D721Med (cell line): ENCODE data around the gene FBXW11.

ENCODE experiments used
- DNase-seq: peaks from one replicate; pipeline ENCODE4 v3.0.0; 2011; ENCODE audit warnings: low spot score; ENCODE audit not compliant: insufficient read length
- FAIRE-seq: peaks from 2 replicates; lab custom pipeline; 2011; peaks lifted over from hg19 to GRCh38; lab: Jason Lieb, UNC
- TF ChIP-seq, protein P1 (sequence below): IDR thresholded peaks from 2 replicates; pipeline ENCODE4 v1.5.1; 2012; ENCODE audit warnings: mild to moderate bottlenecking, control low read depth; ENCODE audit not compliant: insufficient read depth; ENCODE audit errors: missing control alignments

FBXW11 gene

DNA sequence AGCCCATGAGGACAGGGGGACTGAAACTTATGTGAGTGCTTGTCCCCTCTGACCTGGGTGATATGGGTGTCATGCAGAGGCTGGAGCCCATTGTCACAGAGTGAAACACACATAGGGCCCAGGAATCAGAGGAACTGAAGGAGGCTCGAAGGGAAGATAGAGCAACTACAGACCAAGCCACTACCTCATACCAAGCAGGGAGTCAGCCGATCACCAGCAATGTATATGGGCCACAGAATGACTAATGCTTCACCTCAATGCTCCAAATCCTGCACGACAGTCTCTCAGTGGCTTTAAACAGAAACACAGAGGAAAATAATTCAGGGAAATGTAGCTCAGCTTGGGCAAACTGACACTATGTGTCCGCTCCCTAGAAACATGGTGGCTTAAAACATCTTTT lies 8.9 kb upstream of the FBXW11 start:
- TF ChIP-seq, protein P1, sequence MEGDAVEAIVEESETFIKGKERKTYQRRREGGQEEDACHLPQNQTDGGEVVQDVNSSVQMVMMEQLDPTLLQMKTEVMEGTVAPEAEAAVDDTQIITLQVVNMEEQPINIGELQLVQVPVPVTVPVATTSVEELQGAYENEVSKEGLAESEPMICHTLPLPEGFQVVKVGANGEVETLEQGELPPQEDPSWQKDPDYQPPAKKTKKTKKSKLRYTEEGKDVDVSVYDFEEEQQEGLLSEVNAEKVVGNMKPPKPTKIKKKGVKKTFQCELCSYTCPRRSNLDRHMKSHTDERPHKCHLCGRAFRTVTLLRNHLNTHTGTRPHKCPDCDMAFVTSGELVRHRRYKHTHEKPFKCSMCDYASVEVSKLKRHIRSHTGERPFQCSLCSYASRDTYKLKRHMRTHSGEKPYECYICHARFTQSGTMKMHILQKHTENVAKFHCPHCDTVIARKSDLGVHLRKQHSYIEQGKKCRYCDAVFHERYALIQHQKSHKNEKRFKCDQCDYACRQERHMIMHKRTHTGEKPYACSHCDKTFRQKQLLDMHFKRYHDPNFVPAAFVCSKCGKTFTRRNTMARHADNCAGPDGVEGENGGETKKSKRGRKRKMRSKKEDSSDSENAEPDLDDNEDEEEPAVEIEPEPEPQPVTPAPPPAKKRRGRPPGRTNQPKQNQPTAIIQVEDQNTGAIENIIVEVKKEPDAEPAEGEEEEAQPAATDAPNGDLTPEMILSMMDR = no peak
- FAIRE-seq = no peak

DNA sequence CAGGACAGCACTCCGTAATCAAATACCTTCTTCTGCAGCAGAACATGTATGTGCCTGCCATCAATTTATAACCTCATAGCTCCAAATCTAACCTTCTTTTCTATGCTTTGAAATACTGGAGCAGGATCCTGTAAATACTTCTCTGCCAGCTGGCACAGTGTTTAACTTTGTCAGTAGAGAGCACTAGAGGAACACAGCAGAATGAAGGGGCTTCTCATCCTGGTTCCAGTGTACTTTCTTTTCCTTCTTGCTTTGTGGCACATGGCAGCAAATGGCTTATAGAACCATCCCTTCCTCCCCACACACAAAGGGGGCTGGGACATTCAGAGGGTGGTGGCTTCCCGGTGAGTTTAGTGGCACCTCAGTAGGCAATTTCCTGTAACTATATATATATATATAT lies 3.8 kb upstream of the FBXW11 start:
- no peak for FAIRE-seq
- TF ChIP-seq, protein P1 = peak; percentile 26
- no peak for DNase-seq

More for the DNA sequence above, 8.9 kb upstream of the FBXW11 start:
- no peak for DNase-seq

DNA sequence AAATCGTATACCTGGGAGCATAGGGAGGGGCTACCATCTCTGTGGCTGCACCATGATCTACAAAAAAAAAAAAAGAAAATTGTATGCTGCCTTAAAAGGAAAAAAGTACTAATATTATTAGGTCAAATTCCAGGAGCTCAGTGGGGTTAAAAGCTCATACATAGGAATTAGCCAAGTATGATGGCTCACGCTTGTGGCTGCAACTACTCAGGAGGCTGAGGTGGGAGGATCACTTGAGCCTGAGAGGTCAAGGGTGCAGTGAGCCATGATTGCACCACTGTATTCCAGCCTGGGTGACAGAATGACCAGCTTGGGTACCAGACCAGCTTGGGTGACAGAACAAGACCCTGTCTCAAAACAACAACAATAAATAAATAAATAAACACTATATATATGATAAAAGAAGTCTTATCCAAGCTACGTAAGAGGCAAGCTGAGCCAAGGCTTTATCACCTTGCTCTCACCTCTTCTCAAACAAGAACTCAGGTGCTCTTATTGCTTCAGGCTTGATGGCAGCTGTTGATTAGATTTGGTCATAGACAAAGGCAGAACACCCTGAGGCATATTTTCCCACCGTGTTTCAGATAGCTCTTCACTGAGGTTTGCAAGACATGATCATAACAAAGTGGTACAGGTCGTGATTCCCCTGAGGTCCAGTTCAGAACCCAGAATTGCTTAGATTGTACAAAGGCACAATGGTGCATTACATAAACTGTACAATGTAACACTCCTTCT lies 3.3 kb upstream of the FBXW11 start:
- DNase-seq (no peak), FAIRE-seq (no peak)
- TF ChIP-seq, protein P1 = no peak

DNA sequence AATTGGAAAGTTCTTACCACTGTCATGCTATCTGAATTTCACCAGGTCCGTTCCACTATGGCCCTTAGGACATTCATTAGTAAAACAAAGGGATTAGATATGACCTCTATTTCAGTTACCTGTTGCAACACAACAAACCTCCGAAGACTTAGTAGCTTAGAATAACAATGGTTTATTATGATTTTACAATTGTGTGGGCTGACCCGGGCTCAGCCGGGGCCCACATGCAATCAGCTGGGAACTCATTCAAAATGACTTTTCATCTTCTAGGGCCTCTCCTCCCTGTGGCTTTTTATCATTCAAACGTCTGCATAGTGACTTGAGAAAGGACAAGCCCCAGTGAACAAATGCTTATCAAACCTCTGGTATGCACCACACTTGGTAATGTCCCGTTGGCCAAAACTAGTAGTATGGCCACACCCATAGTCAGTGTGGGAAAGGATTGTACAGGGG lies 2.3 kb upstream of the FBXW11 start:
- TF ChIP-seq, protein P1 = no peak
- no peak for DNase-seq
- FAIRE-seq = no peak

DNA sequence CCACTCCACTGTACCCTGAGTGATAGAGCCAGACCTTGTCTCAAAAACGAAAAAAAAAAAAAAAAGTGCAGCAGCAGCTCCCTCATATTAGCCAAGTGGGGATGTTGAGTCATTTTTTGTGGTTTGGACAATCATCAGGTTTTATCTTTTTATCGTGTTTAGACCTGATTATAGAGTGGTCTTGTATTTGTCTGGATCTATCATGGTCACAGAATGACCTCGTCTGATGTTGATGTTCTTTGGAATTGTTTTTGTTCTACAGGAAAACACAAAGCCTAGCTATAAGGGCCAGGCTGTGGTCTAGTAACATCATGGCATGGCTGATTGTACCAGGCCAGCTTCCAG lies 1.6 kb upstream of the FBXW11 start:
- TF ChIP-seq, protein P1 = no peak
- DNase-seq (no peak), FAIRE-seq (no peak)

DNA sequence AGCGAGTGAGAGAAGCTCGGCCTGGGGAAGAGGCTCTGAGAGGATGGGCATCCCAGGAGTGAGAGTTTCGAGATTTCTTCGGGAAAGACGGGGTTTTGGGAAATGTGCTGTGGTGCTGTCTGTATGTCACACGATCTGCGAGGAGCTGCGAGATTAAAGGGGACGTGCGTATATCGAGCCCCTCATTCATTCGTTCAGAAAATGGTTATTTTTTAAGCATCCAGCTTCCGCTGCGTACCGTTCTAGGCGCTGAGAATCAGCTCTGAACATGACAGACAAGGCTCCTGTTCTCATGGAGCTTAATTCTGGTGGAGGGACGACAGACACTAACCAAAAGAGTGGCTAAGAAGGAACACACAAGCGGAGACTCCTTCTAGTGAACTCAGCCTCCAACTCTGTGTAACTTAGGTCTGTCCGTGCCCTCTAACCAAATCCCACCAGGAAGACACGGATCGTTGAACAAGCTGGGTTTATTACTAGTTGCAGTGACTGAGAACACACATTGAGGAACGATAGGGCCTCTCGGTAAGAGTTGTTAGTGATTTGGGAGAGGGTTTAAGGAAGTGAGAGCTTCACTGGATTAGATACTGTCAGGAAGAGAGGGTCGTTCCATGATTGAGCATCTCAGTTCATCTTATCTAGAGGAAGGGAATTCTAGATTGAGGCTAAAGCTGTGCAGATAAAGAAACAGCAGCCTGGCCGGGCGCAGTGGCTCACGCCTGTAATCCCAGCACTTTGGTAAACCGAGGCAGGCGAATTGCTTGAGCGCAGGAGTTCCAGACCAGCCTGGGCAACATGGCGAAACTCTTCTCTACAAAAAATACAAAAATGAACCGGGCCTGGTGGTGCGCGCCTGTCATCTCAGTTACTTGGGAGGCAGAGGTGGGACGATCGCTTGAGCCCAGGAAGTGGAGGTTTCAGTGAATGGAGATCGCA lies 1.0 kb upstream of the FBXW11 start:
- no peak for DNase-seq
- TF ChIP-seq, protein P1 = no peak
- no peak for FAIRE-seq
